Activated T-cell treated with anti-CD3 and anti-CD28 coated beads, Interleukin-2, amount 50 U/mL, for 24 hours (primary cell): ENCODE results near the gene DNA2.
"Not testable (repeated sequence)": the region's sequence is repeated elsewhere in the genome, so short reads cannot be mapped to it uniquely, and the experiment has no call there.

ENCODE experiments used
- DNase-seq: peaks from one replicate; pipeline ENCODE4 v3.0.0-alpha.2; 2020
- H3K27ac Mint-ChIP-seq: 2 replicates; pipeline ENCODE4 v1.8.0; 2020; ENCODE audit warnings: mild to moderate bottlenecking, mixed read lengths
- H3K27me3 Mint-ChIP-seq: 2 replicates; pipeline ENCODE4 v1.8.0; 2020; ENCODE audit warnings: mixed read lengths
- H3K36me3 Mint-ChIP-seq: 2 replicates; pipeline ENCODE4 v1.8.0; 2020; ENCODE audit warnings: low read depth, mixed read lengths
- H3K4me1 Mint-ChIP-seq: 2 replicates; pipeline ENCODE4 v1.8.0; 2020; ENCODE audit warnings: low read depth, mixed read lengths
- H3K4me3 Mint-ChIP-seq: 2 replicates; pipeline ENCODE4 v1.8.0; 2020; ENCODE audit warnings: mild to moderate bottlenecking, moderate library complexity, mixed read lengths
- H3K9me3 Mint-ChIP-seq: 2 replicates; pipeline ENCODE4 v1.8.0; 2020; ENCODE audit warnings: mixed read lengths

The DNA2 gene

GRCh38 chr10:68471586-68472408, at the start of gene DNA2:
TSS of gene DNA2 (minus strand) at chr10:68471973. CDS start at chr10:68471864, 109 bp downstream.
- Mint-ChIP-seq H3K36me3 (peaks cover 49% of the 10 kb centered on the region), H3K9me3 (no peaks in the 10 kb centered on the region), H3K27ac (peak within 1 kb of the TSS; percentile 97), H3K4me1 (peaks cover 27% of the 10 kb centered on the region), H3K27me3 (no peaks in the 10 kb centered on the region), H3K4me3 (peak within 1 kb of the TSS; percentile 96)
- peak; percentile 90 for DNase-seq

- not testable (repeated sequence) for DNase-seq, H3K9me3 Mint-ChIP-seq, H3K27ac Mint-ChIP-seq, H3K4me3 Mint-ChIP-seq, H3K27me3 Mint-ChIP-seq, H3K4me1 Mint-ChIP-seq
- peaks cover 50% of the 10 kb centered on the region for H3K36me3 Mint-ChIP-seq
Measured at GRCh38 chr10:68518609-68519008, 46.8 kb upstream of the DNA2 start.

GRCh38 chr10:68517188-68517587, 45.4 kb upstream of the DNA2 start:
- Mint-ChIP-seq H3K27ac (peak overlapping the region; percentile 38), H3K9me3 (no peaks in the 10 kb centered on the region), H3K4me3 (no peak overlapping the region), H3K4me1 (peaks cover 9% of the 10 kb centered on the region), H3K27me3 (no peaks in the 10 kb centered on the region), H3K36me3 (peaks cover 54% of the 10 kb centered on the region)
- no peak for DNase-seq

- no peaks in the 10 kb centered on the region for H3K27me3 Mint-ChIP-seq
- peaks cover 50% of the 10 kb centered on the region for H3K36me3 Mint-ChIP-seq
- peak overlapping the region; percentile 38 for H3K27ac Mint-ChIP-seq
- no peaks in the 10 kb centered on the region for H3K9me3 Mint-ChIP-seq
- DNase-seq: no peak
- no peak overlapping the region for H3K4me3 Mint-ChIP-seq
- H3K4me1 Mint-ChIP-seq: peaks cover 9% of the 10 kb centered on the region
Measured at GRCh38 chr10:68516766-68517165, 45.0 kb upstream of the DNA2 start.

GRCh38 chr10:68516216-68516615, 44.4 kb upstream of the DNA2 start:
- Mint-ChIP-seq H3K36me3 (peaks cover 54% of the 10 kb centered on the region), H3K27ac (peak overlapping the region; percentile 10)
- not testable (repeated sequence) for H3K9me3 Mint-ChIP-seq, H3K27me3 Mint-ChIP-seq, H3K4me3 Mint-ChIP-seq, H3K4me1 Mint-ChIP-seq, DNase-seq

GRCh38 chr10:68508090-68508489, 36.3 kb upstream of the DNA2 start:
- Mint-ChIP-seq H3K27me3 (no peaks in the 10 kb centered on the region), H3K4me3 (no peak overlapping the region), H3K36me3 (peaks cover 41% of the 10 kb centered on the region), H3K27ac (no peak overlapping the region), H3K4me1 (no peaks in the 10 kb centered on the region), H3K9me3 (no peaks in the 10 kb centered on the region)
- DNase-seq: no peak

GRCh38 chr10:68506411-68506810, 34.6 kb upstream of the DNA2 start:
- H3K27ac Mint-ChIP-seq: no peak overlapping the region
- peaks cover 44% of the 10 kb centered on the region for H3K36me3 Mint-ChIP-seq
- H3K4me3 Mint-ChIP-seq: no peak overlapping the region
- H3K4me1 Mint-ChIP-seq: no peaks in the 10 kb centered on the region
- no peaks in the 10 kb centered on the region for H3K27me3 Mint-ChIP-seq
- no peaks in the 10 kb centered on the region for H3K9me3 Mint-ChIP-seq
- DNase-seq: no peak

GRCh38 chr10:68502846-68503245, 31.1 kb upstream of the DNA2 start:
- H3K27ac Mint-ChIP-seq: no peak overlapping the region
- H3K27me3 Mint-ChIP-seq: no peaks in the 10 kb centered on the region
- H3K9me3 Mint-ChIP-seq: no peaks in the 10 kb centered on the region
- H3K4me1 Mint-ChIP-seq: no peaks in the 10 kb centered on the region
- no peak overlapping the region for H3K4me3 Mint-ChIP-seq
- peaks cover 60% of the 10 kb centered on the region for H3K36me3 Mint-ChIP-seq
- no peak for DNase-seq

- Mint-ChIP-seq H3K27ac (no peak overlapping the region), H3K9me3 (no peaks in the 10 kb centered on the region), H3K4me1 (no peaks in the 10 kb centered on the region), H3K36me3 (peaks cover 62% of the 10 kb centered on the region), H3K4me3 (no peak overlapping the region), H3K27me3 (no peaks in the 10 kb centered on the region)
- DNase-seq: no peak
Measured at GRCh38 chr10:68501691-68502090, 29.9 kb upstream of the DNA2 start.

GRCh38 chr10:68499544-68499943, 27.8 kb upstream of the DNA2 start:
- peaks cover 61% of the 10 kb centered on the region for H3K36me3 Mint-ChIP-seq
- DNase-seq: no peak
- H3K27me3 Mint-ChIP-seq: no peaks in the 10 kb centered on the region
- no peaks in the 10 kb centered on the region for H3K9me3 Mint-ChIP-seq
- no peaks in the 10 kb centered on the region for H3K4me1 Mint-ChIP-seq
- H3K4me3 Mint-ChIP-seq: no peak overlapping the region
- no peak overlapping the region for H3K27ac Mint-ChIP-seq

GRCh38 chr10:68496072-68496471, 24.3 kb upstream of the DNA2 start:
- Mint-ChIP-seq H3K9me3 (no peaks in the 10 kb centered on the region), H3K4me3 (no peak overlapping the region), H3K27ac (no peak overlapping the region), H3K4me1 (no peaks in the 10 kb centered on the region), H3K27me3 (no peaks in the 10 kb centered on the region), H3K36me3 (peaks cover 64% of the 10 kb centered on the region)
- DNase-seq: no peak

- Mint-ChIP-seq H3K27me3 (no peaks in the 10 kb centered on the region), H3K9me3 (no peaks in the 10 kb centered on the region), H3K36me3 (peaks cover 68% of the 10 kb centered on the region), H3K4me3 (no peak overlapping the region), H3K4me1 (peaks cover 3% of the 10 kb centered on the region), H3K27ac (no peak overlapping the region)
- DNase-seq: no peak
Measured at GRCh38 chr10:68492118-68492517, 20.3 kb upstream of the DNA2 start.

GRCh38 chr10:68489919-68490318, 18.1 kb upstream of the DNA2 start:
- H3K9me3 Mint-ChIP-seq: no peaks in the 10 kb centered on the region
- H3K4me1 Mint-ChIP-seq: peaks cover 3% of the 10 kb centered on the region
- no peak overlapping the region for H3K27ac Mint-ChIP-seq
- DNase-seq: no peak
- peaks cover 76% of the 10 kb centered on the region for H3K36me3 Mint-ChIP-seq
- H3K27me3 Mint-ChIP-seq: no peaks in the 10 kb centered on the region
- no peak overlapping the region for H3K4me3 Mint-ChIP-seq

GRCh38 chr10:68474021-68474420, 2.2 kb upstream of the DNA2 start:
- H3K9me3 Mint-ChIP-seq: no peaks in the 10 kb centered on the region
- no peak overlapping the region for H3K4me3 Mint-ChIP-seq
- H3K27ac Mint-ChIP-seq: no peak overlapping the region
- H3K36me3 Mint-ChIP-seq: peaks cover 28% of the 10 kb centered on the region
- no peak for DNase-seq
- H3K27me3 Mint-ChIP-seq: no peaks in the 10 kb centered on the region
- peaks cover 26% of the 10 kb centered on the region for H3K4me1 Mint-ChIP-seq

GRCh38 chr10:68471063-68471585, 649 bp downstream of the DNA2 start:
- Mint-ChIP-seq H3K4me1 (peaks cover 27% of the 10 kb centered on the region), H3K27ac (peak overlapping the region; percentile 97), H3K9me3 (no peaks in the 10 kb centered on the region), H3K4me3 (peak overlapping the region; percentile 96), H3K36me3 (peaks cover 55% of the 10 kb centered on the region), H3K27me3 (no peaks in the 10 kb centered on the region)
- DNase-seq: no peak
